ENCODE data around the gene AQP1.

GRCh38 chr7:30920021-30920583 is 8.4 kb downstream of the AQP1 start:
- TF ChIP-seq POLR2A (IDR thresholded peaks at IDR 0.05): no peak
- TF ChIP-seq CTCF (IDR thresholded peaks at IDR 0.05): no peak
